Measurements from ENCODE around the gene BICDL1. TPM values are rescaled to one million over a fixed set of nuclear protein-coding genes. Genes with fewer than 3 reads are reported as not detected.

BICDL1 gene
- total RNA-seq, 1 donor = 0.27 TPM

- DNase-seq (ENCODE audit: low read depth in 2 of 3, low spot score in 2 of 3) = peak in 1 of 3 donors; percentile 16
These were observed 130.4 kb downstream of the BICDL1 start for GRCh38 chr12:120119271-120119973.

GRCh38 chr12:120121343-120121742, 132.3 kb downstream of the BICDL1 start:
- no peak for DNase-seq (ENCODE audit: low read depth in 2 of 3, low spot score in 2 of 3)

GRCh38 chr12:120121766-120122293, 132.8 kb downstream of the BICDL1 start:
- no peak for DNase-seq (ENCODE audit: low read depth in 2 of 3, low spot score in 2 of 3)

- no peak for DNase-seq (ENCODE audit: low read depth in 2 of 3, low spot score in 2 of 3)
These were observed 136.0 kb downstream of the BICDL1 start for GRCh38 chr12:120125029-120125428.

GRCh38 chr12:120125792-120126634, 137.0 kb downstream of the BICDL1 start:
- DNase-seq (ENCODE audit: low read depth in 2 of 3, low spot score in 2 of 3) = no peak

GRCh38 chr12:120126635-120127005, 137.6 kb downstream of the BICDL1 start:
- peak in 2 of 3 donors; percentile 31 to 52 for DNase-seq (ENCODE audit: low read depth in 2 of 3, low spot score in 2 of 3)

- DNase-seq (ENCODE audit: low read depth in 2 of 3, low spot score in 2 of 3) = no peak
These were observed 141.0 kb downstream of the BICDL1 start for GRCh38 chr12:120130011-120130410.

GRCh38 chr12:120131116-120131515, 142.1 kb downstream of the BICDL1 start:
- no peak for DNase-seq (ENCODE audit: low read depth in 2 of 3, low spot score in 2 of 3)

- no peak for DNase-seq (ENCODE audit: low read depth in 2 of 3, low spot score in 2 of 3)
These were observed 143.2 kb downstream of the BICDL1 start for GRCh38 chr12:120132054-120132836.

GRCh38 chr12:120132863-120133385, 143.9 kb downstream of the BICDL1 start:
- no peak for DNase-seq (ENCODE audit: low read depth in 2 of 3, low spot score in 2 of 3)

- no peak for DNase-seq (ENCODE audit: low read depth in 2 of 3, low spot score in 2 of 3)
These were observed 145.4 kb downstream of the BICDL1 start for GRCh38 chr12:120134307-120134980.

- DNase-seq (ENCODE audit: low read depth in 2 of 3, low spot score in 2 of 3) = no peak
These were observed 147.2 kb downstream of the BICDL1 start for GRCh38 chr12:120136093-120136770.

GRCh38 chr12:120137833-120138232, 148.8 kb downstream of the BICDL1 start:
- no peak for DNase-seq (ENCODE audit: low read depth in 2 of 3, low spot score in 2 of 3)

- DNase-seq (ENCODE audit: low read depth in 2 of 3, low spot score in 2 of 3) = no peak
These were observed 149.3 kb downstream of the BICDL1 start for GRCh38 chr12:120138366-120138765.

GRCh38 chr12:120139958-120140357, 150.9 kb downstream of the BICDL1 start:
- no peak for DNase-seq (ENCODE audit: low read depth in 2 of 3, low spot score in 2 of 3)

GRCh38 chr12:120140603-120141002, 151.6 kb downstream of the BICDL1 start:
- no peak for DNase-seq (ENCODE audit: low read depth in 2 of 3, low spot score in 2 of 3)

GRCh38 chr12:120141336-120141735, 152.3 kb downstream of the BICDL1 start:
- DNase-seq (ENCODE audit: low read depth in 2 of 3, low spot score in 2 of 3) = no peak

GRCh38 chr12:120142231-120142877, 153.3 kb downstream of the BICDL1 start:
- DNase-seq (ENCODE audit: low read depth in 2 of 3, low spot score in 2 of 3) = no peak
